Adrenal gland (tissue), 5 donors: ENCODE results near the gene ZC3H15.

ENCODE experiments used
- POLR2A ChIP-seq, 2 donors: fragments of 450-650 bp; IDR thresholded peaks; one replicate each; pipeline ENCODE4 v1.6.1; 2017; ENCODE audit warnings: antibody characterized with exemption in 2 of 2, mild to moderate bottlenecking in 2 of 2, moderate library complexity in 1 of 2
- TF ChIP-seq, protein P1 (sequence below), 6 experiments: fragments of 450-650 bp in 4 of 6; fragments of 200-600 bp in 2 of 6; sonication (generic) in 1 of 6; IDR thresholded peaks; 1 replicate in 5 of 6; 2 replicates in 1 of 6; pipeline versions ENCODE4 v1.5.1 to v1.8.0; 2016 to 2021; ENCODE audit warnings: antibody characterized with exemption in 6 of 6, mild to moderate bottlenecking in 2 of 6, moderate library complexity in 1 of 6
- donor health status: DM: no; HTN: no; CAD: no.

DNA sequence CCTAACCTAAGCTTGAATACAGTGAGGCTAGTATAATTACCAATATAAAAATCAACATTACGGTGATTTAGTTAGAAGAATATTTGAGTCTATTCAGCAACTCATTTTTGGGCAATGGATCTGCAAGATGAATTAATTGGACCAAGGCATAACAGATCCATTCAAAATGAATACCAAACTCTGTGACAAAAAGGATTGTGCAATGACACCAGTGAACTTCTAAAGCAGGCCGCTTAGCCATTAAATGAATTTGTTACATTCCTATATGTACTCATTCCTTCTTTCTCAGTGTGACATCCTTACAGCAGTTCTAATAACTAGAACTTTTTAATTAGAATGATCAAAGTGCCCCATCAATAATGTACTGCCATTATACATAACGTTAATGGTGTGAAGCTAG lies 44.3 kb downstream of the ZC3H15 start:
- TF ChIP-seq, protein P1, sequence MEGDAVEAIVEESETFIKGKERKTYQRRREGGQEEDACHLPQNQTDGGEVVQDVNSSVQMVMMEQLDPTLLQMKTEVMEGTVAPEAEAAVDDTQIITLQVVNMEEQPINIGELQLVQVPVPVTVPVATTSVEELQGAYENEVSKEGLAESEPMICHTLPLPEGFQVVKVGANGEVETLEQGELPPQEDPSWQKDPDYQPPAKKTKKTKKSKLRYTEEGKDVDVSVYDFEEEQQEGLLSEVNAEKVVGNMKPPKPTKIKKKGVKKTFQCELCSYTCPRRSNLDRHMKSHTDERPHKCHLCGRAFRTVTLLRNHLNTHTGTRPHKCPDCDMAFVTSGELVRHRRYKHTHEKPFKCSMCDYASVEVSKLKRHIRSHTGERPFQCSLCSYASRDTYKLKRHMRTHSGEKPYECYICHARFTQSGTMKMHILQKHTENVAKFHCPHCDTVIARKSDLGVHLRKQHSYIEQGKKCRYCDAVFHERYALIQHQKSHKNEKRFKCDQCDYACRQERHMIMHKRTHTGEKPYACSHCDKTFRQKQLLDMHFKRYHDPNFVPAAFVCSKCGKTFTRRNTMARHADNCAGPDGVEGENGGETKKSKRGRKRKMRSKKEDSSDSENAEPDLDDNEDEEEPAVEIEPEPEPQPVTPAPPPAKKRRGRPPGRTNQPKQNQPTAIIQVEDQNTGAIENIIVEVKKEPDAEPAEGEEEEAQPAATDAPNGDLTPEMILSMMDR (IDR thresholded peaks at IDR 0.05): no peak
- TF ChIP-seq POLR2A (IDR thresholded peaks at IDR 0.05): no peak
